Eye (tissue), 1 donor: Measurements from ENCODE around the gene OPCML.
A peak's percentile ranks its signal among the peaks of the same experiment; 100 is the strongest.

Experiments
- DNase-seq: peaks from one replicate; pipeline ENCODE4 v3.0.0-alpha.2; 2015

Gene OPCML

GRCh38 chr11:133531971-133532651 is at the start of gene OPCML:
Gene OPCML (minus strand): TSS chr11:133532501.
- DNase-seq = peak; percentile 65

GRCh38 chr11:133581091-133581490 is 48.8 kb upstream of the OPCML start:
- no peak for DNase-seq

DNA sequence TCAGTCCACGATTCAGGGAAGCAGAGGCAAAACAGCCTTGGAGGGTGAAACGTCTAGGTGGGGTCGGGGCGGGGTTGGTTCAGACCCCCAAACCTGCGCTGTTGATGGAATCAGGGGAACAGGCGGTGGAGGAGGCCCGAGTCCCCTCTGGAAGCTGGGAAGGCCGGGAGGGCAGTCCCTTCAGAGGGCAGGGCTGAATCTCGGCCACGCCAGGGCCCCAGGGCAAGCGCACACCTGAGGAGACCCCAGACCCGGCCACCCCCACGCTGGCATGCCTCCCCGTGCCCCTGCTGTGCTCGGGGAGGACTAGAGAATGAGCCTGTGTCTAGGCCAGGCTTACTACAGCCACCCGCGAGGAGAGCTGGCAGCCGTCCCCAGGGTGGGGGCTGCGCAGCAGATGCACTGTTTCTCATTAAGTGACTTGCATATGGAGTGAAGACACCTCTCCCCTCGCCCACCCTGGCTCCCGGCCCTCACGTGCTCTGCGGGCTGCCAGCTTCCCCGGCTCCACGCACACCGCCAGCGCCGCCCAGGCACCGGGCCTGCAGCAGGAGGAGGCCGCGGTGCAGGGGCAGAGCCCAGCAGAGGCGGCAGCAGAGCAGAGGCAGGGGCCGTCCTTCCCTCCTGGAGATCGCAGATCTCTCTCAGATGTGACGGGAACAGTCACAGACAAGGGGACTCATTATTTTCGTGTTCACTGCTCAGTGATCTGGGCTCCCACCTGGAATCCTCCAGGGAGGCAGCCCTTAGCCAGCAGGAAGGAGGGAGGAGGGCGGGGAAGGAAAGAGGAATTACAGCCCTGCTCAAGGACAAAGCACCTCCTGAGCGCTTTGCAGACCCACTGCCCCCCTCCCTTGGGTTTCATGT is 47.1 kb upstream of the OPCML start:
- peak; percentile 80 for DNase-seq

DNA sequence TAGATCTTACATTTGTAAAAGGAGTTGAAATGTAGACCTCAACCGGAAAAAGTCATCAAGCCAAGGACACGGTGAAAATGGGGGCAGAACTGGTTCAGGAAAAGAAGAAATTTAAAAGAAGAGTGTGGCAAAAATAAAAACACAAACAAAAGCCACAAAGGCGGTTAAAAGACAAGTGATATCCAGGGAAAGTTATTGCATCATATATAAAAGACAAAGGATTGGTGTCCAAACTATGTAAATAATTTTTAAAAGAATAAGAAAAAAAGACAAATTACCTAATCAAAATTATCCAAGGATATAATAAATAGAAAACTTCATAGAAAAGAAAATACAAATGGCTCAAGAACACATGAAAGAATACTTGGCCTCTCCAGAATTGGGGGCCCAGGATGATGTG is 45.1 kb upstream of the OPCML start:
- DNase-seq = no peak

DNA sequence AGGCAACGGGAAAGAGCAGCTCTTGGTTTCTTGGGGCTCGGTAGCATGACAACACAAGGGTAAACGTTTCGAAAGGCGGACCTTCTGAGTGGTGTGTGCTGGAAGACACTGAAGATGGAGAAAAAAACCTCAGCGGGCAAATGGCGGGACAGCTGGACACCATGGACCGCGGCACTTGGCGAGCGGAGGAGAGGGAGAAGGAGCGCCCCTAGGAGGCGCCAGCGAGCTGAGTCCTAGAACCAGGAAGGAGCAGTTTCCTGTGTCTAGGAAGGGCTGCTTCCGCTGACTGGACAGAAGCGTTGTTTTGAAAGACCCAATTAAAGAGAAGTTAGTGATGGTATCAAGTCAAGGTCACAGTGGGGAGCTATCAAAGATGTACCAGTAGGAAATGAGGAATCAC is 44.0 kb upstream of the OPCML start:
- no peak for DNase-seq

DNA sequence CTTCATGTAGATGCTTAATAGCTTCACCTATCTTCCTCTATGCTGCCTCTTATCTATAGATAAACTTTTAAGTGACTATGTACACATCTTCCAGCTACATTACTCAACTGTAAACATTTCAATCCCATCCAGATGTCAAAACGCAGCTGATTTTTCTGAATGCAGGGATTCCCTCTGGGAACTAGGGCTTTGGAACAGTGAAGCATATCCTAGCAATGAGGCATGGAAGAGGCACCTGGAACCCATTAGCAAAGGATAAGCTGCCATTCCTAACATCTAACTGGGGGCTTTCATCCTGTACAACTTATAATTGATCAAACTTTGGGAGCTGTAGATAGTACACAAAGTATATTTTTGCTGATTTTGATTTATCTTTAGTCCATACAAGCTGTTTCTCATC is 40.8 kb upstream of the OPCML start:
- DNase-seq = peak; percentile 71

DNA sequence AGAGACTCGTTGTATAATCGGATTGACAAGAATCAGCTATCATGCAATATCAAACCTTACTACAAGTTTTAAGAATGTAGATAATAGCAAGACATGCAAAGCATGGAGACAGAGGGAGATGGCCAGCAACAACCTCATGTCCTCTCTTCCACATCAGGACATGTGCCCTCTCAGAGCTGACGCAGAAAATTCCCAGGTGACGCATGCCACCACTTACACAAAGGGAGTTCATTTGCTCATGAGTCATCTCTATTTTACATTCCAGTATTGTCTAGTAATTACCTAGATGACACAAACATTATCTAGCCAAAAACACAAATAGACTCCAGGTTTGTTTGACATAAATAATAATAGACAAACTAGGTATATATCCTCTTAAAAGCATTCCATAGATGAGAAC is 38.1 kb upstream of the OPCML start:
- DNase-seq = no peak

DNA sequence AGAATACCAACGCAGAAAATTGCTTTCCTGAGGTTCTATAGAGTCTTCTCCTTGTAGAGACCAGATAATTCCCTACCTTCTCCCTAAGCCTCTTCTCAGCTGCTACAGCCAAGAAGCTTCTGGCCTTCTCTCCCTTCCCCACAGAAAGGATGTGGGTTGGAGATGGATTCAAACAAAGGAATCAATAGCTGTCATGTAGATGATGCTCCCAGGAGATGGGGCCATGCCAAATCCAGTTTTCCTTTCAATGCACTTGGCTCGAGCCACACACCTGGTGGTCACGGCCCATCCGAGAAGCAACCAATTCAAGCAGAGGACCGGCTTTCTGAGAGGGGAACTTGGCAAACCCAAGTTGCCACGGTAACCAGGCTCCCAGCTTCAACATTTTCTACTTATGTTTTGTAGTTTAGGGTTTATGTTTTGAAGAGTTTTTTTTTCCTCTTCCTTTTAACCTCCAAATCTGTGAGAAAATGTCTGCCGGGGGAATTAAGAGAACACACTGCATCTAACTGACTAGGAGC is 31.3 kb upstream of the OPCML start:
- peak; percentile 58 for DNase-seq

DNA sequence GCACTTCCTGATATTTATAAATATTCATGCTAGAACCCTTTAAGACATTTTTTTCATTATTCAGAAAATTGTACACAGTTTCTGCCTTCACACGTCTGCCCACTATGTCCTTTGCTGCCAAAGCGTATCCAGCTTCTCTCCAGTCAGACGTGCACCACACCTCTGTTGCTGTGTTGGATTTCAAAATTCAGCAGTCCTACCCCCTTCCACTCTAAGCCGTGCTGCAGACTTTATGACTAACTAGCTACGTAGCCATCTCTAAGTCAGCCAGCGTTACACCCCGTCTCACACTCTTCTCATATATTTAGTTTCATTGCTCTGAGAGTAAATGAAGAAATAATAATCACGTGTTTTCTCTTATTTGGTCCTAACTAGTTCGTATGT is 28.2 kb upstream of the OPCML start:
- no peak for DNase-seq

DNA sequence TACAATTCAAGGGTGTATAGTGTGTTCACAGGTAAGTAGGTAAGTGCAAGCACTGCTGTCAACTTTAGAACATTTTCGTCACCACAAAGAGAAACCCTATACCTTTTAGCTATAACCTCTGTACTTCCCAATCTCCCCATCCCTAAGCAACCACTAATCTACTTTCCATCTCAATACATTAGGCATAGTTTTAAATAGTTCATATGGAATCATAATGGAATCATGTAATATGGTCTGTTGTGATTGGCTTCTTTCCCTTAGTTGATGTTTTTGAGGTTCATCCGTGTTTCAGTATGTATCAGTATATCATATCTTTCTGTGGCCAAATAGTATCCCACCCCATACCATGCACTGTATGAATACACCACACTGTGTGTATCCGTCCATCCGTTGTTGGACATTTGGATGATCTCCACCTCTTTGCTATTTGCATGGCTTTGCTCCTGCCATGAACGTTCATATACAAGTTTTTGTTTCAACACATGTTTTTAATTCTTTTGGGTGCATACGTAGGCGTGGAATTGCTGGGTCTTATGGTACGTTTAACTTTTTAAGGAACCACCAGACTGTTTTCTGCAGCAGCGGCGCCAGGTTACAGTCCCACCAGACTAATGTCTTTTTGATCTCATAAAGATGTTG is 27.7 kb upstream of the OPCML start:
- peak; percentile 67 for DNase-seq

DNA sequence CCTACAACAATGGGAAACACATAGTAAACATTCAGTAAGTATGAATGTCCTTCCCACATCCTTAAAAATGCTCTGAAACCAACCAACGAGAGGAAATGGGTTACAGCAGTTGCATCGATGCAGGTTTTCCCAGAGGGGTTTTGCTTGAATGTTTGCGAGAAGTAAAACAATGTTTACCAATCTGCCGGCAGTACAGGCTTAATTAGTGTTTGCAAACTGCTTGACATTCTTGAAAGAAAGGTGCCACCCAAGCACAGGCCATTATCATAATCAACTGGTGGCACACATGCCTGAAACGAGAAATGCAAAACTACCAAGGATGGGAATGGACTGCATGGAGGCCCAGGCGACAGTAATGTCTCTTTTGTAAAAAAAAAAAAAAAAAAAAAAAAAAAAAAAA is 27.1 kb upstream of the OPCML start:
- no peak for DNase-seq

GRCh38 chr11:133555034-133555433 is 22.7 kb upstream of the OPCML start:
- no peak for DNase-seq

DNA sequence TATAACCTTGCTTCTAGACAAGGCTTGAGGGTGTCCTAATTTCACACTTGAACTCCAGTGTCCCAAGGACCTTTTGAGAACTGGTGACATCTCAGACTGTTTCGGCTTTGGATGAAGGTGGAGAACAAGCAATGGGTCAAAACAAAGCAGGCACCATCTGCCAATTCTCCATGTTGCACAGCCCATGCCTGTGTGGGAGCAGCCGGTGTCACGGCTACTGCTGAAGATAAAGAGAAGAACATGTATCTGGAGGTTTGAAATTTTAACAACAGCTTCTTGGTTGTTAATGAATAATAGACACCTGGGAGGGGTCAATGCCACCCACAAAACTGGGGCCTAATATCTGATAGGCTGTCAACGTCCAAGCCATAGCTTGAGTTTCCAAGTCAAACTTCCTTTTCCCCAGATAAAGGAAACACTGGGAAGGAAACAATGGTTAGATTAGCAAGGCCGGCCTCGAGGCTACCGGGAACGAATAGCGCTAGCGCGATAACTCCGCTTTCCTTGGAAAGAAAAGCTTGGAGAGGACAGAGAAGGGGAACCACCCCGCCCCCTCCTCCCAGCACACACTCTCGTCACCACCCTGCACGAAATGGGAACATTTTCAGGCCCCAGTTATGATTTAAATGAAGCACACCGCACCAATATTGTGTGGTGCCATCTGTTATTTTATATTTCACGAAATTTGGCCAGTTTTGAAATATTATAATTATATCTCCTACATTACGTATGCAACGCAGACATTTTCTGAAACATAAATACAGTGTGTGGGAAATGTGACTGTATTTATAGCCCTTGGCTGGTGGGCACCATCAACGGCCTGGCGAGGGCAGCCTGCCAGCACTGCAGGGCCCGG is 21.8 kb upstream of the OPCML start:
- no peak for DNase-seq

DNA sequence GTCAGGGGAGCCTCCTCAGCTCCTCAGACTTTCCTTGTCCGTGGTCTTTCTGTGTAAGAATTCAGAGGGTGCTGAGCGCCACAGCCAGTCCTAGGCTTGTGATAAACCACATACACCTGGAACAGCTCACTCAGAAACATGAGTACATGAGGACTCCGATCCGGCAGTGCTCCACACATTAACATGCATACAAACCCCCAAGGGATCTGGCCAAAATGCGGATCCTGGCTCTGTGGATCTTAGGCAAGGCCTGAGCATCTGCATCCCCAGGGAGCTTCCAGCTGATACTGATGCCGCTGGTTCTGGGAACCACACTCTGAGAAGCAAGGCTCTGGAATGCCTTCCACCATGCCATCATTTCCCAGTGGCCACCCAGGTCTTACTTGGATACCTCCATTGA is 20.6 kb upstream of the OPCML start:
- no peak for DNase-seq

DNA sequence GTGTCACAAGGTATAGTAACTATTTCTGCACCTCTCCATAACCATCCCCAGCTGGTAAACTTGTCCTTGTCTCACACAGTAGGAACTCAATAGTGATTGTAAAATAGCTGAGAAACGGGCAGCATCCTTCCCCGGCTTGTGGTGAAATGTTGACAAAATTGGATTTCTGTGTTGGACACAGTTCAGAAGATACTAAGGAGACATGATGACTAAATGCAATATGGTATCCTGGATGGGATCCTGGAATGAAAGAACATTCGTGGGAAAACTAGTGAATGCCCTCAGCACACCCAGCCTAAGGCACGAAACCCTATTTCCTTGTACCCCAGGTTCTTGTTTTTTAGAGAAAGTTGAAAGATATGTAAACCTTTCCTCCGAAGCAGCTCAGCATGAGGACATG is 18.8 kb upstream of the OPCML start:
- no peak for DNase-seq

GRCh38 chr11:133549826-133550225 is 17.5 kb upstream of the OPCML start:
- DNase-seq = no peak

DNA sequence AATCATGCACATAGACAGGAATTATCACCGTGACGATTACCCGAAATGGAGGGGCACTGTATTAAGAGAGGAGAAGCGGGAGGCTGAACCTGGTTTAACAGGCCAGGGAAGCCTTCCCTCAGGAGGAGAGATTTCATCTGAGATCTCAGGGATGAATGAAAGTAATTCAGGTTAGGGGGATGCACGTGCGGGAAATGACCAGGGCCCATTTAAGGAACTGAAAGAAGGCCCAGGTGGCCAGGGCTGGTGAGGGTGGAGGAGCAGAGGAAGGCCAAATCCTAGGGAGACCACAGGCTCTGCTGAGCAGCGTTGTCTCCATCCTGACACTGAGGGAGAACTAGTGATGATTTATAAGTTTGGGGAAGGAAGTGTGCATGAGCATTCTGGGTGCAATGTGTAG is 16.3 kb upstream of the OPCML start:
- DNase-seq = no peak

GRCh38 chr11:133547808-133548494 is 15.7 kb upstream of the OPCML start:
- no peak for DNase-seq

DNA sequence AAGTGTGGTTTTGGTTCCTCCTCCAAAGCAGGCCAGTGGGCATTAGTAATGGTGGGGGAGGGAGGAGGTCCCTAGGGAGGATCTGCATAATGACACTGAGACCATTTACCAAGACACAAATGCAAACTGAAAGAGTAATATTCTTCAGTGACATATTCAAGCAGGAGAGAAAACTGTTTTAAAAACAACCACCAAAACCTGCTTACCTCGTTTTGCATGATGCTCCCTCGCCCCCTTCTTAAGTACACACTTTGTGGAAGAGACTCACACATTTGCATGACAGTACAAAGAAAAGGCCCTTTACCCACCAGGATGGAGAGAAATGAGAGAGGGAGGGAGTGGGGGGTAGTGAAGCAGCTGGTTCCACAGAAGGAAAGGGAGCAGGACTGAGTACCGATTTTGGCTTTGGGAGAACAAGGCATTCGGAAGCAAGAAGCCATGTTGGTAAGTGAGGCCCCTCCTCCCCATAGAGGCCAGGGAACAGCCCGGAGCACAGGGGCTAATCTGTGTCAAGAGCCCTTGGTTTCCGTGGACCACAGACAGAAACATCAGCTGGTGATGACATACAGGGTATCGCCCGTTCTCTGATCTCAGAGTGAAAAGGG is 13.0 kb upstream of the OPCML start:
- DNase-seq = no peak

DNA sequence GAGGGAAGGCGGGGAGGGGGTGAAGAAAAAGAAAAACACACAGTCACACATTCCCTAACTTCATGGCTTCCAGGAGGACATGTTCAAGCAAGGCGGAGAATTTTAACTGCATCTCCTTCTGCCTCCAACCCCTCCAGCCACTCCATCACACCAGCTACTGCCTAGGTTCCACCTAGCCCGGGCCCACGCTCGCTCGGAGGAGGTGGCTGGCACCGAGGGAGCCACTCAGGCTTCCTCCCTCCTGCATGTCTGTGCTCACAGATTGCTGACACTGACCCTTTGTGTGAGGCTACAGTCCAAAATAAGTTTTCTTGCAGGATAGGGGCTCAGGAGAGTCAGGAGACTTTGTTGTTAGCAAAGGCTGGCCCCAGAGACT is 9.4 kb upstream of the OPCML start:
- no peak for DNase-seq

DNA sequence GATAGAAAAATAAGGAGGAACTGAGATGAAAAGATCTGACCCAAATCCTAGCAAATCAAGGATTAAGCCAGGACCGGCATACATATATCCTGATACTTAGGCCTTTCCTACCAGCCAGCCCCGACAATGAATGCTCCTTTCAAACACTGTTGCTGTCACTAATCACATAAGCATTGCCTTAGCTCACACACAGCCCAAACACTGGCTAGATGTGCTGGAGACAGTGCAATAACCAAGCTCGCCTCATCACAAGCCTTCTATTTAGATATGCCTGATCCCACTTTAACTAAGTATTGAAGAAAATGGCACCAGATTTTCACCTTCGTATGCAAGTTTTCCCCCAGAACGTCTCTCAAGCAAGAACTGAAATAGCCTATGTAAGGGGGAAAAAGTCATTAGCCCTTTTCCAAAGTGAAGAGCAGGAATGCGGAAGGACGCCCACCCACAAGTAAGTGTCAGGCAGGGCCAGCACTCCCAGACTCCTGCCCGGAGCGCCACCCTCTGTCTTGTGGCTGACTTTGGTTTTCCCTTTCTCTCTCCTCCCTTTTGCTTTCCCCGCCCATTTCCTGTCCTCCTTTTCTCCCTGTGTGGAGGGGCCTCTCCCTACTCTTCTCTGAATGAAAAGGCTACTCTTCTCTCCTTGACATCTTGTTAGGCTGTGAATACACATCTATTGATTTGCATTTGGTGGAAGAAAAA is 8.9 kb upstream of the OPCML start:
- DNase-seq = peak; percentile 71
